Globus pallidus (tissue), 1 donor: ENCODE measurements around the gene YAP1.
"Not testable (repeated sequence)": the region's sequence is repeated elsewhere in the genome, so short reads cannot be mapped to it uniquely, and the experiment has no call there.

Source experiments
- DNase-seq: peaks from one replicate; pipeline ENCODE4 v3.0.0-alpha.2; 2015; ENCODE audit warnings: low spot score

YAP1 gene

GRCh38 chr11:102200325-102200724 is 90.1 kb downstream of the YAP1 start:
- DNase-seq: not testable (repeated sequence)

GRCh38 chr11:102201776-102202175 is 91.5 kb downstream of the YAP1 start:
- no peak for DNase-seq

GRCh38 chr11:102202972-102203371 is 92.7 kb downstream of the YAP1 start:
- DNase-seq: no peak

GRCh38 chr11:102204174-102204573 is 93.9 kb downstream of the YAP1 start:
- DNase-seq: no peak

GRCh38 chr11:102205805-102206204 is 95.6 kb downstream of the YAP1 start:
- no peak for DNase-seq

- no peak for DNase-seq
Measured at GRCh38 chr11:102208835-102209234, 98.6 kb downstream of the YAP1 start.

GRCh38 chr11:102214623-102215022 is 104.4 kb downstream of the YAP1 start:
- no peak for DNase-seq

- DNase-seq: no peak
Measured at GRCh38 chr11:102216433-102217075, 106.3 kb downstream of the YAP1 start.

GRCh38 chr11:102220728-102221467 is 110.7 kb downstream of the YAP1 start:
- no peak for DNase-seq

- DNase-seq: no peak
Measured at GRCh38 chr11:102223859-102224258, 113.6 kb downstream of the YAP1 start.

- DNase-seq: no peak
Measured at GRCh38 chr11:102225689-102226568, 115.7 kb downstream of the YAP1 start.

GRCh38 chr11:102226702-102227490 is 116.6 kb downstream of the YAP1 start:
- DNase-seq: no peak

- DNase-seq: no peak
Measured at GRCh38 chr11:102229510-102230123, 119.4 kb downstream of the YAP1 start.

- DNase-seq: no peak
Measured at GRCh38 chr11:102230186-102230585, 119.9 kb downstream of the YAP1 start.

GRCh38 chr11:102230911-102231310 is 120.7 kb downstream of the YAP1 start:
- no peak for DNase-seq

- no peak for DNase-seq
Measured at GRCh38 chr11:102234779-102235439, 124.7 kb downstream of the YAP1 start.

- DNase-seq: no peak
Measured at GRCh38 chr11:102237096-102237735, 127.0 kb downstream of the YAP1 start.

GRCh38 chr11:102238391-102238821 is 128.2 kb downstream of the YAP1 start:
- no peak for DNase-seq

- DNase-seq: no peak
Measured at GRCh38 chr11:102239448-102239847, 129.2 kb downstream of the YAP1 start.

- DNase-seq: no peak
Measured at GRCh38 chr11:102239911-102240310, 129.7 kb downstream of the YAP1 start.
